NCI-H748 (cell line): ENCODE measurements around the gene CASP9.
"Not testable (repeated sequence)": the region's sequence is repeated elsewhere in the genome, so short reads cannot be mapped to it uniquely, and the experiment has no call there.

Experiments used
- DNase-seq: peaks from one replicate; lab custom pipeline; 2025; ENCODE audit not compliant: unreplicated experiment; lab: John Stamatoyannopoulos, UW

CASP9 gene

GRCh38 chr1:15471067-15471466 is 52.9 kb downstream of the CASP9 start:
- DNase-seq = not testable (repeated sequence)

GRCh38 chr1:15469821-15470448 is 54.1 kb downstream of the CASP9 start:
- not testable (repeated sequence) for DNase-seq

- DNase-seq = no peak
Observed at GRCh38 chr1:15469361-15469760, 54.7 kb downstream of the CASP9 start.

GRCh38 chr1:15468145-15468544 is 55.9 kb downstream of the CASP9 start:
- DNase-seq = no peak

GRCh38 chr1:15466955-15467625 is 56.9 kb downstream of the CASP9 start:
- DNase-seq = not testable (repeated sequence)

GRCh38 chr1:15465674-15466073 is 58.3 kb downstream of the CASP9 start:
- DNase-seq = no peak

- not testable (repeated sequence) for DNase-seq
Observed at GRCh38 chr1:15463926-15464322, 60.1 kb downstream of the CASP9 start.

- not testable (repeated sequence) for DNase-seq
Observed at GRCh38 chr1:15463064-15463800, 60.8 kb downstream of the CASP9 start.

GRCh38 chr1:15460708-15461095 is 63.3 kb downstream of the CASP9 start:
- no peak for DNase-seq

GRCh38 chr1:15459771-15460707 is 64.0 kb downstream of the CASP9 start:
- no peak for DNase-seq

- DNase-seq = not testable (repeated sequence)
Observed at GRCh38 chr1:15458388-15458787, 65.6 kb downstream of the CASP9 start.

GRCh38 chr1:15457585-15457984 is 66.4 kb downstream of the CASP9 start:
- no peak for DNase-seq

- no peak for DNase-seq
Observed at GRCh38 chr1:15456313-15456954, 67.6 kb downstream of the CASP9 start, which contains the start of gene CELA2A. TSS of gene CELA2A (plus strand) at chr1:15456732. CDS start at chr1:15456754, 22 bp downstream.

GRCh38 chr1:15455522-15455921 is 68.5 kb downstream of the CASP9 start:
- DNase-seq = no peak

GRCh38 chr1:15454256-15454655 is 69.8 kb downstream of the CASP9 start:
- no peak for DNase-seq

- DNase-seq = no peak
Observed at GRCh38 chr1:15453734-15454133, 70.3 kb downstream of the CASP9 start.

- DNase-seq = no peak
Observed at GRCh38 chr1:15452866-15453571, 71.0 kb downstream of the CASP9 start.

- DNase-seq = no peak
Observed at GRCh38 chr1:15452216-15452615, 71.8 kb downstream of the CASP9 start.

- no peak for DNase-seq
Observed at GRCh38 chr1:15451014-15451722, 72.8 kb downstream of the CASP9 start.
